DMS 273 (cell line): ENCODE measurements around the gene ARHGAP28.

ENCODE experiments used
- DNase-seq: peaks from one replicate; lab custom pipeline; 2025; ENCODE audit not compliant: unreplicated experiment; lab: John Stamatoyannopoulos, UW

ARHGAP28 gene

DNA sequence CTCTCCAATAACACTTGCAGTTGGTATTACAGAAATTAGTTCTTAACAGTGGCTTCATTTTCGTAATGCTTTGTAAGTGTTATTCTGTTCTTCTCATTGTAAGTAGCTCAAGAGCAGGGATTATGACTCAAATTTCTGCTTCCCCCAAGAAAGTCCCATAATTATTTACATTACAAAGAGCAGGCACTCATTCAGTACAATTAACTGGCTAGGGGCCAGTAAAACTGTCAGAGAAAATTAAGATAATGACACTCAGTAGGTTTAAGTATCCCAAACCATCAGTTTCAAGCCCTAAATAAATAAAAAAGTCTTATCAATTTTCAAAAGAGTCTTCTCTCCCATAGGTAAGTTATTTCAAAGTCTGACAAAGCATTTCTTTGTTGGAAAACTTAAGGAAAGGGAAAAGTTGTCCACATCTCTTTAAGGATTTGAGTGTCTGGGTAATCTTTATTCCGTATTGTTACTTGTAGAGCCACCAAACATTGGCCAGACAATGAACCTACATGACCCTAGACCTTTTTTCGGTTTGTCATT, 137.1 kb downstream of the ARHGAP28 start:
- no peak for DNase-seq

DNA sequence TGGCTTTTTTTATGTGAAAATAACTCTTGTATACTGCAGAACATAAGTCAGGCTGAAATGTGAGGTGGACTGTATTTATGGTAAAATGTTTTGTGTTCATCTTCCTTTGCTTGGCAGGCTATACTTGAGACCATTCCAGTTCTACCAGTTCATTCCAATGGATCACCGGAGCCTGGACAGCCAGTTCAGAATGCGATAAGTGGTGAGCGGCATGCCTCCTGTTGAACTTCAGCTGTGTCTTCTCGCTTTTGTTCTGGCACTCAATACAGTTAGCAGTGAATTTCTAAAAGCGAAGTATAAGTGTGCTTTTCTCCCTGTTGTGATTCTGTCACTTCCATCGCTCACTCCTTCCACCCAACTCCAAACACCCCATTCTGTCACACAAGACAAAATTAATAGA, 138.5 kb downstream of the ARHGAP28 start:
- DNase-seq = no peak

DNA sequence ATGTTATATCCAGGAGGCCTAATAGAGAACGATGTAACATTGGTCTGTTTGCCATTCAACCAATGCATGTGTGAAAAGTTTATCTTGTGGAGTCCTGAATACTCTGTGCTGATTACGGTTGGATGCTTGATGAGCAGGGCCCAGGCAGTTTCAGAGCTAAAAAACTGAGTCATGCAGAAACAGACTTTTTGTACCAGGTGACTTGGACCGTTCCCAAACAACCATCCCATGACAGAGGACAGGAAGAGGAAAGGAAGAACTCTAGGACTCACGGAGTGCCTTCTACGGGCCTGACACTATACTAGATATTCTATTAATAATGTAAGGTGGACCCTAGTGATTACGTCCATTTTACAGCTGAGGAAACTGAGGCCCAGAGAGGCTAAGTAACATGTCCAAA, 142.1 kb downstream of the ARHGAP28 start:
- no peak for DNase-seq

DNA sequence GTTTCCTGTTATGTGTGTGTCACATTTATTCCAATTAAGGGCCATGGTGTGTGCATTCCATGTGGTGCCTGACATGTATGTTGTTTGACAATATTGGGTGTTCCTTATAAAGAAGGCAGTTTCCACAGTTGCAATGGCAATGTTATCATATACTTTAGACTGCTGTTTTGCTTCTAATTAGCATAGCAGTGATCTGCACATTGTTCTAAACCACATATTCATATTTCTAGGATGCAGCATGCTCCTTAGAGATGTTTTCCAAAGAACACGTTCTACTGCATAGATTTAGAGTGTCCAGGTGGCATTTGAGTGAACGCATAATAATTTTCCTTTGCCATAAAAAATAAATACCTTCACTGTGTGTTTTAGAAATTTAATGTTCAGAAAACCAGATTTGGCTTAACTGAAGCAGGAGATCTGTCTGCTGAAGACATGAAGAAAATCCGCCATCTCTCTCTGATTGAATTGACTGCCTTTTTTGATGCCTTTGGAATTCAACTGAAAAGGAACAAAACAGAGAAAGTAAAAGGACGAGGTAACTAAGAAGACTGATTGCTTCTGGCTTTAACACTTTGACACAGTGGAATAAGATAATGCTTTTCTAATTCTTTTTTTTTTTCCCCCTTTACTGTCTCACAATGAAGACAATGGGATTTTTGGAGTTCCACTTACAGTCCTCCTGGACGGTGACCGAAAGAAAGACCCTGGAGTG, 143.7 kb downstream of the ARHGAP28 start:
- DNase-seq = no peak

DNA sequence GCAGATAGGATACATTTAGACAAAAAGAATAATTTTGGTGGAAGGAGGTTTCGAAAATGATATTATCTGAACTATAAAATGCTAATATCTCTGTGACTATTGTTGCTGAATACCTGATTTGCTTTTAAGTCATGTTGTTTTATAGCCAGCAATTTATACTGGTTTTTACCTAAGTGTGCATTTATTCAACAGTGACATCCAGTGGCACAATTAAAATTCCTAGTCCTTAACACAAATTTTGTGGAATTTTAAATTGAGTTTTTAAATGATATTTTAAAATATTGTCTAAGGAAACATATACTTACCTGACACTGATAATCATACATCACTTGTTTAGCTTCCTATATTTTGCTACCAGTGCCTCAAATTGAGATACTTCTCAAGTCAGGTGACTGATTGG, 144.8 kb downstream of the ARHGAP28 start:
- no peak for DNase-seq

DNA sequence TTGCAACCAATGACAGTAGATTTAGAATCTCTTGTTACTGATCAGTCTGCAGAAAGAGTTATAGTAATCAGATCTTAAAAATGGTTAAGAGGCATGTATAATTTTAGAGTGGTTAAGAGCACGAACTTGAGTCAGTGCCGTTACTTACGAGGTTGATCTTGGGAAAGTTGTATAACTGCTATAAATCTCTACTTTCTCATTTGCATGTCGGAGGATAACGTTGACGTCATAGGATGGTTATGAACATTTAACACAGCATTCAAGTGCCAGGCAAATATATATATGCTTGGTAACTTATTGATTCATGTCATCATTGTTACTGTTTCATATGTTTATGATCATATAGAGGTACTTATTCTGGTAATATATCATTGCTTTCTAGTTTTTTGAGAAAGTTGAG, 146.2 kb downstream of the ARHGAP28 start:
- DNase-seq = no peak

DNA sequence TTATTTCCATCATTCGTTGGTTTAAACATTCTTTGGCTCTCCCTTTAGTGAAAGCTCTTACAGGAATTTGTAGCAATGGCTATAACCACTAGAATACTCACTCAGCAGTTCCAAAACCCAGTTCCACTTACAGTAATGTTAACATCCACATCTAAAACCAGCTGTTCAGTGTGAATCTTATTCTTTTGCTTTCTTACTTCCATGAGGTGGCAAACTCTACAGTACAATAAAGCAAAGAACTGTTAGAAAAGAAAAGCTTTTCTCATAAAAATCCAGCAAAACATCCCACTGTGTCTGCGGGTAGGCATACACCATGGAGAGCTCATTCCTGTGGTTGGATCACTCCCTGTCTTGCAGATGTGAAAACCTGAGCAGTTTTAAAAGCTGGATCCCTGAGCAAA, 147.1 kb downstream of the ARHGAP28 start:
- DNase-seq = no peak

DNA sequence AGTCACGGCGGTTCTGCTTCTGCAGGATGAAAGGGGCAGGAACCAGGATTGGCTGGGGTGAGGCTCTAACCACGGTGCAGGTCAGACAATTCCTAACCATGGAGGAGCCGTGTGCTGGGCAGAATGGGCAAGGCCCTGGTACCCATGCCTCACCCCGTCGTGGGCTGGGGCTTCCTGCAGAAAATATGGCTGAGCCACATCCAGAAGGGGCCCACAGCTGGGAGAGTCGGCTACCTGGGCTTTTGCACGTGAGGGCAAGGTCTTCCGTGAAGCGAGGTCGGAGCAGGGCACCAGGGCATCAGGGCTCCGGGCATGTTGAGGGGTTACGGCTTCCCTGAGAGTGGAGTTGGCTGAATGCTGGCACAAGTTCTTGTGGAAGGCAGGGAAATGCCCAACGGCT, 147.8 kb downstream of the ARHGAP28 start:
- no peak for DNase-seq

DNA sequence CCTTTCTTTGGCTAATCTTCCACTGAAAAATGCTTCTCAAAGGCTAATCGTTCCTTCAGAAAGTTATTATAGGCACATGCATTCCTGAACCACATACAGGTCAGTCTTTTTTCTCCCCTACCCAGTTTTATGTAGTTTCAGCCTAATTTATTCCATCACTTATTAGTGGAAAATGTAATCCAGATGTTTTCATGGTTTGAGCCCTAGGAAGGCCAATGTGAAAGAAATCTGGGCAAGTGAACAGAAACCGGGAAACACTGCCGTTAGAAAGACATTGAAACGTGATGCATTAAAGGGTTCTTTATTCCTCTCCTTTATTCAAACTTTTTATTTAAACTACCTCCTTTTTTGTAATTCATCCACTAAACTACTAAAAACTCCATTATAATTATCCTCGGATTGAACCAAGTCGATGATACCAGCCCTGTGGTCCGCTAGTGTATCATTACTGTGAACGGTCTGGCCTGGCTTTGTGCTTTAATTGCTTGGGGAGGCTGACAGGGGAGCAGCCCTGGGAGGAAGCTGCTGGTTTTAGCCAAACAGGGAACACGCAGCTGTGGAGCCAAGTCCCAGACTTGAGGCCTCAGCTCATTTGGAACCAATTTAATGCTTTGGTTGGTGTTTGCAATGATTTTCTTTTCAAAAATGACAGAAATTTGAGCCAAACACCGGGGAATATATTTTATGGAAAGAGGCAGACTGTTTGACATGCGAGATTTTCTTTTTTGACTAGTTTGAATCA, 149.2 kb downstream of the ARHGAP28 start:
- no peak for DNase-seq

DNA sequence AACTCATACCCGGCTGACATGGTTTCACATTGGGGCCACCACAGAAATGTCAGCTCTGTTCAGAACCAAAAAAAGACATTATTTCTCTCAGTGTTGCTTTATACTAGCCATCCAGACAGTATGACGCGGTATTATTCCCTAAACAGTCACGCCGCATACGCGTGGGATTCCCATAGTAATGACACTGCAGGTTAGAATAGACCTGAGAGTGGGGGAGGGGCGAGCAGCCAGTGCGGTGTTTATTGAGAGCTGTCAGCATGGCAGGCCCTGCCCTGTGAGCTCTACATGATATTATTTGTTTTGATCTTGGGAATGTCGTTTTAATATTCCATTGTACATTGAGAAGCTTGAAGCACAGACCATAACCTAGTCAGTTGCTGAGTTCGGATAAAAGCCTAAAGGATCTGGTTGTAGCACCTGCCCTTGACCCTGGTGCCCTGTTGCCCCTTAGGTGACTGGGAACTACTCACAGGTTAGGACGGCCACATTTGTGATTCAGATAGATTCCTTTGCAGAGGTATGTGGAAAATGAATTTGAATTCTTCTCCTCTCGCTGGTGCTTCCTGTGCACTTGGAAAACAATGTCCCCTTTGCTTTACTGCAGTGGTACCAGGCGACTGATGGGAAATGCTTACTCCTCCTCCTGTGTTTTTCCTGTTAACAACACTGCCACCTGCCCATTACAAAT, 150.1 kb downstream of the ARHGAP28 start:
- DNase-seq = no peak

DNA sequence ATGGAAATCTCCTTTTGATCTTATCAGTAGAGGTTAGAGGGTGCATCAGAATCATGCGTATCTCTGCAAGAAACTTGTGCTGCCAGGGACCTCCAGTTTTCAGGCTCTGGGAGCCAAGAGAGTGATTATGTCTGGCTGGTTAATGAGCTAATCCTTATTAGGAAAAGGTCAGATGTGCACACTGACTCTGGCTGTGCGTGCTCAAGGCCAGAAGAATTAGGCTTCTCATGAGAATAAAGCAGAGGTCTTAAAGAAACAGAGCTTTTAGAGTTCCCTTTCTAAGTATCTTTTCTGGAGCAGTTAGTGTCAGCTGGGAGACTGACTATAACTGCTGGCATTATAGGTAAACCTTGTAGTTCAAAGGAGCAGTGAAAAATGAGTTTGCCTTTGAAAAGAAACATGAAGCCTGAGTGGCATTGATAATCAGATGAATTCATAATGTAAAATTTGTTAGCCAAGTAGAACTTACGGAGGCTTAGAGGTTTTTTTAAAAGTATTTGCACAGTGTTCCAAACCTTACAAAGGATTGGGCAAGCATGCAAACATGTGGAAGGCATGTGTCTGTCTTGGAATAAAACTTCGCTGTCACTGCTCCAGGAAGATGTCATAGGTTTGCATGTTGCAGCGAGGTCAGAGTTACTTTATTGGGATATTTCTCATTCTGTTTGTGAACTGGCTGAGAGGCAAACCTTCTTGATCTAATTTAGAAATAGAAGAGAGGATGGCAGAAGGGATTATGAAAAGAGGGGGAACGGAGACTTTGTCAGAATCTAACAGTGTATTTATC, 151.7 kb downstream of the ARHGAP28 start:
- DNase-seq = no peak

DNA sequence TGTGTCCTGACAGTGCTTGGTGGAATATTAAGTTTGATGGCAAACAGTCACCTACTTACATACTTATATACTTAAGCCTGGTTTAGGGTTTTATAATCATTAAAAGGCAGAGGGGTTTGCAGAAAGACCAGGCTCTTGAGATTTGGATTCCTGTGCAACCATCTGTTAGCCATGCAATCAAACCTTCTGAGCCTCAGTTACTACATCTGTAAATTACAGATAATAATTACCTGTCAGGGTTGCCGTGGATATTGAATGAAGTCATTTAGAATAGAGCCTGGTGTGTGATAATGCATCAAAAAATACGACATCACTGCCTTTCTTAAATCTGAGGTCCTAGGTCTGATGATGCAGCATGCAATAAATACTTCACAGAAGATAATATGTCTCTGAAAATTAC, 152.9 kb downstream of the ARHGAP28 start:
- DNase-seq = no peak

DNA sequence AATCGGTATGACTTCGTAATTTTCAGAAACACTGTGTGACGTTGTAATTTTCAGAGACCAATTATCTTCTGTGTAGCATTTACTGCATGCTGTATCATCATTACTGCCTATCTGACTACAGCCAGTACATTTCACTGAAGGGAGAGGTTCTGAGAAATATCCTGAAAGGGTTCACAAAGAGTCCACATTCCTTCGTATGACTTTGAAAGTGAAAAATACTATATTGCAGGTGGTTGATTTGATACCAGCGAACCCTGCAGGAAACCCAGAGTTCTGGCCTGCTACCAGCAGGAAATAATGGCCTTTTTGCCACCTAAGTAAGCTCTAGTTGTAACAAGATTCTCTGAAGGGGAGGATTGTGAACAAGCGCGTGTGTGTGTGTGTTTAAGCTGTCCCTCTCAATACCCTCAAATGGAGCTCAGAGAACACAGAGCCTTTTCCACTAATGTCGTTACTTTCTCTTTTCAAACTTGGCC, 155.5 kb downstream of the ARHGAP28 start:
- no peak for DNase-seq

DNA sequence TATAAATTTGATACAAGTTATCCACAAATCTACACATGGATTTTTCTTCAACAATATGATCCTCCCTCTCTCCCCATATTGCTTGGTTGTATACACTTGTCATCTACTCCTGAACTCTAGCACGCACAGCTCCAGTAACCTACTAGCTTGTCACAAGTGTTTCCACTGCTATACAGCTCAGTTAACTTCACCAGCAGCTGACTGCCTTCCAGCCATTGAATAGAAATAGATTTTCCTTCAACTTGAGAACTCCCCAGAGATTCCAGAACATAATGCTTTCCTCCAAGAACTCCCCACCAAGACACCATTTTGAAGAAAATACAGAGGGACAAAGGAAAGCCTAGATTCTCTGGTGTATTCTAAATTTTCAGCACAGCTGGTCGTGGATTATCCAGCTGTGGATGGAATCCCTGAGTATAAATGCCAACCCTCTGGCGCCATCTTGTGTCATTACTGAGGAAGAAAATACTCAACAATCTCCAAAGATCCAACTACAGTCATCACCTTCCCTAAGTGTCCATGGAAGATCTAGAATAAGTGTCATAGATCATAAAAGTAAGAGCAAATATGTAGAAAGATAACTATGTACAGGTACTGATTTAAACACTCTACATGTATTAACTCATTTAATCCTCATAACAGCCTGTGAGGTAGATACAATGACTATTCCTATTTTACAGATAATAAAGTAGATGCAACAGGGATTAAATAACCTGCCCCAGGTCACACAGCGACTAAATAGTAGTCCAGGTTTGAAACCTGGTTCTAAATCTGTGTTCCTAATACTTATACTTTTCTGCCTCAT, 156.7 kb downstream of the ARHGAP28 start:
- peak; percentile 74 for DNase-seq

DNA sequence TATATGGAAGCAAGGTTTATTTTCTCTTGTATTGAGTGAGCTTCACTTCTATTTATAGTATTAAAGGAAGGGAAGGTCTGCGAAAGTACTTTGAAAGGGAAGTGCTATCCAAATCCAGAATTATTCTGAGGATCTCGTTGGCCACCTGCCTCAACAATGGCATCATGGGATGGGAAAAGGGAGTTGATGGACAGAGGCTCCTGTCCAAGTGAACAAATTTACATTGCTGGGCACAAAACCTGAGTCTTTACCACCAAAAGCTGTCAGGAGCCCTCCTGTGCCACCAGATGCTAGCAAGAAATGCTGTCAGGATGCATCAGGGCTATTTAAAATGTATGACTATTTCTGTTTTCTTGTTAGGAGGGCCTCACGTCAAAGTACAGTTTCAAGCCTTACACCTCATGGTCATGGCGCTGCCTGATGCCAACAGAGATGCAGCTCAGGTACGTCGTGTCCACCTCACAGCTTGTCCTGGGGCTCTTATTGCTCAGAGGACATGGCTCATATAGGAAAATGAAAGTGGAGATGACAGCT, 157.3 kb downstream of the ARHGAP28 start:
- DNase-seq = no peak

DNA sequence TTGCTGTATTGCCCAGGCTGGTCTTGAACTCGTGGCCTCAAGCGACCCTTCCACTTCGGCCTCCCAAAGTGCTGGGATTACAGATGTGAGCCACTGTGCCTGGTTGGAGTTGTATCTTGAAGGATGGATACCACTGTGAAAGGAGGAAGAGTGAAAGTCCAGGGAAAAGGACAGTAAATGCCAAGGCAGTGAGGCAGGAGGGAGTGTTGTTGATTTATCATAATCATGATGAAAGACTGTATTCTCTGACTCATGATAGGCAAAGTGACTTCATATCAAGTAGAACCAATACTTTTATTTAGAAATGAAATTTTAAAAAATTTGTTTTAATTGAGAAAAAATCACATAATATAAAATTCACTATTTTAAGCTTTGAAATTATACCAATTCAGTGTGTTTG, 162.3 kb downstream of the ARHGAP28 start:
- DNase-seq = no peak

DNA sequence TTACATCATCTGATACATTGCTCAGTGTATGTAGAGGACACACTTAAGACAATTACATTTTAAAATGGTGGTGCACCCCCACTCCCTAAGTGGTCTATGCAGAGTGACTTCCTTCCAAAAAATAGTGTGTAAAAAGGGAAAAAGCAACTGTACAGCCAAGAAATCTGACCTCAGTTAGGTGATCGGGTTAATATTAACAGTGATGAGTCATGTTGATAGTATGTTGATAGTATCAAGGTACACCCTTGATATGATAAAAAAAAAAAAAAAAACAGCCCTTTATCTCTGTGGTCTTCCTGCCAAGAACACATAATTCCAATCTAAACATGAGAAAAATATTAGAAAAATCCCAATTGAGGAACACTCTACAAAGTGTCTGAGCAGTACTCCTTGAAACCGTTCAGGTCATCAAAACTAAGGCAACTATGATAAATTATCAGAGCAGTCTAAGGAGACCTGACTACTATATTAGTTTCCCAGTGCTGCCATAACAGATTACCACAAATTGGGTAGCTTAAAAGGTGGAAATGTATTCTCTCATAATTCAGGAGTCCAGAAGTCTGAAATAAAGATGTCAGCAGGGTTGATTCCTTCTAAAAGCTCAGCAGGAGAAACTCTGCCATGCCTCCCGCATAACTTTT, 171.9 kb downstream of the ARHGAP28 start:
- DNase-seq = no peak

DNA sequence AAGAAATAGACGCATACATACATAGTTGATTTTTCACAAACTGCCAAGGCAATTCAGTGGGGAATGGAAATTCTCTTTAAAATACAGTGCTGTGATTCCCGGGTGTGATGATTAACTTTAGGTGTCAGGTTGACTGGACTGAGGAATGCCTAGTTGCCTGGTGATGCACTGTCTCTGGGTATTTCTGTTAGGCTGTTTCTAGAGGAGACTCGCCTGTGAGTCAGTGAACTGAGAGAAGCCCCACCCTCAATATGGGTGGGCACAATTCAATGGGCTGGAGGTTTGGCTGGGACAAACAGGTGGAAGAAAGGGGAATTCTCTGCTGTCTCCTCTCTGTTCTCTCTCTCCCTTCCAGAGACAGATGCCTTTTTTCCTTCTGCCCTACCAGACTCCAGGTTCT, 187.6 kb downstream of the ARHGAP28 start:
- DNase-seq = no peak
